Endometrium (tissue), 2 donors: Measurements from ENCODE around the gene CYGB.

Source experiments
- FAIRE-seq: peaks from 2 replicates; lab custom pipeline; 2012; peaks lifted over from hg19 to GRCh38; lab: Jason Lieb, UNC
- donor health status: control.
- donor health status: control.

CYGB gene

GRCh38 chr17:76478730-76479514 is 58.6 kb downstream of the CYGB start:
- no peak for FAIRE-seq

- no peak for FAIRE-seq
Measured at GRCh38 chr17:76478097-76478496, 59.4 kb downstream of the CYGB start.

GRCh38 chr17:76477576-76477975 is 59.9 kb downstream of the CYGB start:
- no peak for FAIRE-seq
